SK-N-SH treated with all-trans-retinoic acid at 6 μM for 48 hours (cell line): Measurements from ENCODE around the gene PRKCB.

ENCODE experiments used
- ATAC-seq: fragments of 200-7000 bp; cut with Tn5 transposase; 3 replicates; pipeline ENCODE4 v1.9.1; 2020; ENCODE audit warnings: mild to moderate bottlenecking, moderate library complexity
- ARNTL ChIP-seq: fragments of 450-650 bp; formaldehyde crosslinking; IDR thresholded peaks from 2 replicates; pipeline ENCODE4 v1.5.0; 2020; ENCODE audit warnings: low read depth, mild to moderate bottlenecking, moderate library complexity, borderline replicate concordance
- BACH2 ChIP-seq: fragments of 250-450 bp; sonication (Bioruptor Pico); IDR thresholded peaks from 2 replicates; pipeline ENCODE4 v1.9.0; 2021; ENCODE audit warnings: mild to moderate bottlenecking, borderline replicate concordance
- CREB5 ChIP-seq: fragments of 250-450 bp; sonication (Bioruptor Pico); IDR thresholded peaks from 2 replicates; pipeline ENCODE4 v1.5.1; 2020; ENCODE audit warnings: low read depth, mild to moderate bottlenecking, moderate library complexity
- CSDC2 ChIP-seq: fragments of 250-450 bp; sonication (Bioruptor Pico); IDR thresholded peaks from 2 replicates; pipeline ENCODE4 v1.5.0; 2020; ENCODE audit warnings: mild to moderate bottlenecking, moderate library complexity
- CSRNP3 ChIP-seq: fragments of 250-450 bp; sonication (Bioruptor Pico); IDR thresholded peaks from 2 replicates; pipeline ENCODE4 v1.5.1; 2021; ENCODE audit warnings: mild to moderate bottlenecking, moderate library complexity
- ESRRG ChIP-seq: fragments of 250-450 bp; sonication (Bioruptor Pico); IDR thresholded peaks from 2 replicates; pipeline ENCODE4 v1.6.1; 2021; ENCODE audit warnings: mild to moderate bottlenecking
- GLIS3 ChIP-seq: fragments of 250-450 bp; sonication (Bioruptor Pico); IDR thresholded peaks from 2 replicates; pipeline ENCODE4 v1.5.0; 2020; ENCODE audit warnings: mild to moderate bottlenecking, moderate library complexity
- ISL1 ChIP-seq: fragments of 250-450 bp; sonication (Bioruptor Pico); IDR thresholded peaks from 2 replicates; pipeline ENCODE4 v2.1.2; 2022; ENCODE audit warnings: mild to moderate bottlenecking, moderate library complexity
- OSR1 ChIP-seq: fragments of 250-450 bp; sonication (Bioruptor Pico); IDR thresholded peaks from 2 replicates; pipeline ENCODE4 v1.8.0; 2022; ENCODE audit warnings: moderate library complexity, mild to moderate bottlenecking, inconsistent platforms
- PATZ1 ChIP-seq: fragments of 250-450 bp; sonication (Bioruptor Pico); IDR thresholded peaks from 2 replicates; pipeline ENCODE4 v1.8.0; 2020; ENCODE audit warnings: mild to moderate bottlenecking, moderate library complexity, borderline replicate concordance
- PPARA ChIP-seq: fragments of 250-450 bp; sonication (Bioruptor Pico); IDR thresholded peaks from 2 replicates; pipeline ENCODE4 v1.5.0; 2020; ENCODE audit warnings: mild to moderate bottlenecking, borderline replicate concordance
- RARB ChIP-seq: fragments of 250-450 bp; sonication (Bioruptor Pico); IDR thresholded peaks from 2 replicates; pipeline ENCODE4 v1.8.0; 2021; ENCODE audit warnings: mild to moderate bottlenecking, moderate library complexity
- SNAI2 ChIP-seq: fragments of 250-450 bp; sonication (Bioruptor Pico); IDR thresholded peaks from 2 replicates; pipeline ENCODE4 v1.5.0; 2020; ENCODE audit warnings: mild to moderate bottlenecking, moderate library complexity
- TCF4 ChIP-seq: fragments of 250-450 bp; sonication (Bioruptor Pico); IDR thresholded peaks from 2 replicates; pipeline ENCODE4 v1.8.0; 2021; ENCODE audit warnings: mild to moderate bottlenecking, moderate library complexity, borderline replicate concordance
- TOX ChIP-seq: fragments of 250-450 bp; sonication (Bioruptor Pico); IDR thresholded peaks from 2 replicates; pipeline ENCODE4 v1.8.0; 2021; ENCODE audit warnings: mild to moderate bottlenecking, moderate library complexity, borderline replicate concordance
- ZC3H10 ChIP-seq: fragments of 250-450 bp; sonication (Bioruptor Pico); IDR thresholded peaks from 2 replicates; pipeline ENCODE4 v1.5.1; 2021; ENCODE audit warnings: mild to moderate bottlenecking, moderate library complexity
- ZFP3 ChIP-seq: fragments of 250-450 bp; sonication (Bioruptor Pico); IDR thresholded peaks from 2 replicates; pipeline ENCODE4 v1.5.0; 2020; ENCODE audit warnings: mild to moderate bottlenecking, moderate library complexity
- ZFP30 ChIP-seq: fragments of 450-650 bp; formaldehyde crosslinking; IDR thresholded peaks from 2 replicates; pipeline ENCODE4 v1.5.0; 2022; ENCODE audit warnings: mild to moderate bottlenecking, moderate library complexity
- ZNF565 ChIP-seq: fragments of 450-650 bp; formaldehyde crosslinking; conservative IDR thresholded peaks from 2 replicates; pipeline ENCODE4 v1.5.0; 2020; ENCODE audit warnings: low read depth, mild to moderate bottlenecking, moderate library complexity
- ZNF70 ChIP-seq: fragments of 450-650 bp; formaldehyde crosslinking; IDR thresholded peaks from 2 replicates; pipeline ENCODE4 v1.5.0; 2020; ENCODE audit warnings: mild to moderate bottlenecking, moderate library complexity
- TF ChIP-seq, protein P1 (sequence below): fragments of 250-450 bp; sonication (Bioruptor Pico); IDR thresholded peaks from 2 replicates; pipeline ENCODE4 v1.8.0; 2021; ENCODE audit warnings: low read depth, mild to moderate bottlenecking, moderate library complexity, borderline replicate concordance

Gene PRKCB

GRCh38 chr16:23862556-23862955 is 26.8 kb downstream of the PRKCB start (continued):
- TF ChIP-seq ZNF565 (CRISPR knock-in tag) = no peak
- TF ChIP-seq CSDC2 (CRISPR knock-in tag) = no peak
- TF ChIP-seq BACH2 (CRISPR knock-in tag) = no peak
- TF ChIP-seq RARB (CRISPR knock-in tag) = no peak
- no peak for TF ChIP-seq ESRRG (CRISPR knock-in tag)
- TF ChIP-seq CREB5 (CRISPR knock-in tag) = no peak
- TF ChIP-seq GLIS3 (CRISPR knock-in tag) = no peak

DNA sequence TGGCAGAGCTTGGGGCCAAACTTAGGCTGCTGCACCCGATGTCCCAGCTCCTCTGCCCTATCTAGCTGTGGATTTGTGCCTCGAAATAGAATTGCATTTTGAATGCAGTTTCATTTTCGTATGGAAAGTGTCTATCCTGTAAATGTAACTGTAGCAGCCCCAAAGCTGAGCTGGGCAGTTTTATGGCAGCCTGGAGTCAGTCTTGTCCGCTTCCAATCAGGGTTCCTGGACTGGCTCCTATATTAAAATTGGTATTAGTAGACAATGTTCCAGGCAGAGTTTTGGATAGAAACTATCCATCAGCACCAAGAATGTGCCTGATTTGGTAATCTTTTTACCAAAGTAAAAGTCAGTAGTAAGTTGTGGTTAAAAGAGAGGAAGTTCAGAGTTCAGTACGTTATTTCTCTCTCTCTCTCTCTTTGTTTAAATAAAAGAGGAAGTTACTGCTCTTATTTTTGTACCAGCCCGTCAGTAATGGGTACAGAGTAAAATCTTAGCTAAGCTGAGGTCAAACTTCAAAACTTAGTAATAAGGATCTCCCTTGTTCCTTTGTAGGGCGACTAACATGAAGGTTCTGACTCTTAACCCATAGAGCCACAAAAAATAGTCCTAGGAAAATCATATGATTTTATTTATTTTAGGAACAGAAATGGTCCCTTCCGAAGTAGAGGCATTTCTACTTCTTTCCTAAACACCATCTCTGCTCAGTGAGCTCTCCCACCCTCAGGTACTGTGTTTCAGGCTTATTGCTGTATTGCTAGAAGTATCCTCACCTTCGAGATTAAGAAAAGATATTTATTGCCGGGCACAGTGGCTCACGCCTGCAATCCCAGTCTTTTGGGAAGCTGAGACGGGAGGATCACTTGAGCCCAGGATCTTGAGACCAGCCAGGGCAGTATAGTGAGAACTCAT is 28.0 kb downstream of the PRKCB start:
- TF ChIP-seq PATZ1 (CRISPR knock-in tag) (no peak), BACH2 (CRISPR knock-in tag) (no peak), RARB (CRISPR knock-in tag) (no peak), OSR1 (CRISPR knock-in tag) (no peak), ISL1 (CRISPR knock-in tag) (no peak), TCF4 (CRISPR knock-in tag) (no peak), ESRRG (CRISPR knock-in tag) (no peak), PPARA (CRISPR knock-in tag) (no peak), ARNTL (no peak), TOX (CRISPR knock-in tag) (no peak), CREB5 (CRISPR knock-in tag) (no peak), CSDC2 (CRISPR knock-in tag) (no peak), ZFP30 (no peak), SNAI2 (CRISPR knock-in tag) (no peak), ZC3H10 (no peak), ZNF70 (CRISPR knock-in tag) (no peak), ZFP3 (CRISPR knock-in tag) (no peak), CSRNP3 (CRISPR knock-in tag) (no peak)
- TF ChIP-seq, protein P1, sequence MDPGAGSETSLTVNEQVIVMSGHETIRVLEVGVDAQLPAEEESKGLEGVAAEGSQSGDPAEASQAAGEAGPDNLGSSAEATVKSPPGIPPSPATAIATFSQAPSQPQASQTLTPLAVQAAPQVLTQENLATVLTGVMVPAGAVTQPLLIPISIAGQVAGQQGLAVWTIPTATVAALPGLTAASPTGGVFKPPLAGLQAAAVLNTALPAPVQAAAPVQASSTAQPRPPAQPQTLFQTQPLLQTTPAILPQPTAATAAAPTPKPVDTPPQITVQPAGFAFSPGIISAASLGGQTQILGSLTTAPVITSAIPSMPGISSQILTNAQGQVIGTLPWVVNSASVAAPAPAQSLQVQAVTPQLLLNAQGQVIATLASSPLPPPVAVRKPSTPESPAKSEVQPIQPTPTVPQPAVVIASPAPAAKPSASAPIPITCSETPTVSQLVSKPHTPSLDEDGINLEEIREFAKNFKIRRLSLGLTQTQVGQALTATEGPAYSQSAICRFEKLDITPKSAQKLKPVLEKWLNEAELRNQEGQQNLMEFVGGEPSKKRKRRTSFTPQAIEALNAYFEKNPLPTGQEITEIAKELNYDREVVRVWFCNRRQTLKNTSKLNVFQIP (CRISPR knock-in tag) = no peak
- ATAC-seq = no peak

GRCh38 chr16:23865853-23866252 is 30.1 kb downstream of the PRKCB start:
- no peak for ATAC-seq
- TF ChIP-seq CSRNP3 (CRISPR knock-in tag) (no peak), OSR1 (CRISPR knock-in tag) (no peak), ZNF70 (CRISPR knock-in tag) (no peak), ARNTL (no peak), ZNF565 (CRISPR knock-in tag) (no peak), ZC3H10 (no peak), ZFP30 (no peak), GLIS3 (CRISPR knock-in tag) (no peak), SNAI2 (CRISPR knock-in tag) (no peak)
- TF ChIP-seq, protein P1 (CRISPR knock-in tag) = no peak
- TF ChIP-seq, all 23 proteins: peak for 0
